ENCODE results near the gene BEGAIN. TPM values are rescaled to one million over a fixed set of nuclear protein-coding genes. Genes with fewer than 3 reads are reported as not detected.
A peak's percentile ranks its signal among the peaks of the same experiment; 100 is the strongest.

Gene BEGAIN
- total RNA-seq, 3 donors from 2014 or later: 0.64 to 4.1 (median 2.0) TPM

GRCh38 chr14:100533656-100534485 is 53.3 kb downstream of the BEGAIN start:
- Histone ChIP-seq H3K27me3 (no peaks in the 10 kb centered on the region), H3K36me3 (no peaks in the 10 kb centered on the region), H3K27ac (peak overlapping the region; percentile 78), H3K4me3 (peak overlapping the region in 1 of 3 donors; percentile 19), H3K4me1 (peaks cover 8 to 23% of the 10 kb centered on the region in 2 donors), H3K9me3 (no peaks in the 10 kb centered on the region)
- DNase-seq (ENCODE audit: low spot score in 2 of 2): peak; percentile 53 to 65
- TF ChIP-seq POLR2A (IDR thresholded peaks at IDR 0.05): no peak
- no peak for TF ChIP-seq POLR2AphosphoS5 (IDR thresholded peaks at IDR 0.05)
- TF ChIP-seq, protein P1, sequence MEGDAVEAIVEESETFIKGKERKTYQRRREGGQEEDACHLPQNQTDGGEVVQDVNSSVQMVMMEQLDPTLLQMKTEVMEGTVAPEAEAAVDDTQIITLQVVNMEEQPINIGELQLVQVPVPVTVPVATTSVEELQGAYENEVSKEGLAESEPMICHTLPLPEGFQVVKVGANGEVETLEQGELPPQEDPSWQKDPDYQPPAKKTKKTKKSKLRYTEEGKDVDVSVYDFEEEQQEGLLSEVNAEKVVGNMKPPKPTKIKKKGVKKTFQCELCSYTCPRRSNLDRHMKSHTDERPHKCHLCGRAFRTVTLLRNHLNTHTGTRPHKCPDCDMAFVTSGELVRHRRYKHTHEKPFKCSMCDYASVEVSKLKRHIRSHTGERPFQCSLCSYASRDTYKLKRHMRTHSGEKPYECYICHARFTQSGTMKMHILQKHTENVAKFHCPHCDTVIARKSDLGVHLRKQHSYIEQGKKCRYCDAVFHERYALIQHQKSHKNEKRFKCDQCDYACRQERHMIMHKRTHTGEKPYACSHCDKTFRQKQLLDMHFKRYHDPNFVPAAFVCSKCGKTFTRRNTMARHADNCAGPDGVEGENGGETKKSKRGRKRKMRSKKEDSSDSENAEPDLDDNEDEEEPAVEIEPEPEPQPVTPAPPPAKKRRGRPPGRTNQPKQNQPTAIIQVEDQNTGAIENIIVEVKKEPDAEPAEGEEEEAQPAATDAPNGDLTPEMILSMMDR (IDR thresholded peaks at IDR 0.05): no peak
- intact Hi-C loops (cut with DNase I; ENCODE audit: low total_unique reads): no loop called here

DNA sequence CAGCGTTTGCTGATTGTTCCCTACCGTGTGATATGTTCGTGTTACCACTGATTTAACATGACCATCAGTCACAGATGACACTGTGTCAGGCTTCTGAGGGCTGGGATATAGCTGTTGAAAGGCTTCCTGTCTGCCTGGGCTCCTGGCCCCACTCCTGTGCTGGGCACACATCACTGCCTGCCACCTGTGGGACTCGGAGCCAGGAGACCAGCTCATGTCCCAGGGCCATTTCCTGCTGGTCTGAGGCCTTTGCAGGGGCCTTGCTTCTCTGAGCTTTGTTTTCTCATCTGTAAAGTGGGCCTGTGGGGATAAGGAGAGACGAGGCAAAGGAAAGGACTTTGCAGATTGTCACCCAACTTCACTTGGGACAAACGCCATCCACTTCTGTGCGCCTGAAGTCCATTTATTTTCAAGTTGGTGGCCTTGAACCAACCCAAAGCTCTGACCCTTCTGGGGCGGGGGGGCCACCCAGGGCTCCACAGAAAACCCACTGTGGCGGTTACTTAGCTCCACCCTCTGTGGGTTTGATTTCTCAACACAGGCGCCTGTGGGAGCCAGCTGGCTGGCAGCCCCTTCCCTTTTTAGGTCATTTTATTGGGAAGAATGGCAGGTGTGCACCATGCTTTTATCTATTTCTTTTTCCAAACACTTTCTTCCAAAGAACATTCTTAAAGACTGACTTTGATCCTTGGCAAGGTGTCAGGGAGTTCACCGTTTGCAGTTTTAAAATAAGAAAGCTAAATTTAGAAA is 54.1 kb downstream of the BEGAIN start:
- intact Hi-C loops (cut with DNase I; ENCODE audit: low total_unique reads): no loop called here
- no peak overlapping the region for H3K4me3 ChIP-seq
- peaks cover 8 to 23% of the 10 kb centered on the region in 2 donors for H3K4me1 ChIP-seq
- DNase-seq (ENCODE audit: low spot score in 2 of 2): peak; percentile 57 to 87
- TF ChIP-seq, protein P1 (IDR thresholded peaks at IDR 0.05): no peak
- TF ChIP-seq POLR2A (IDR thresholded peaks at IDR 0.05) (no peak), POLR2AphosphoS5 (IDR thresholded peaks at IDR 0.05) (no peak)
- H3K36me3 ChIP-seq: no peaks in the 10 kb centered on the region
- no peaks in the 10 kb centered on the region for H3K9me3 ChIP-seq
- H3K27me3 ChIP-seq: no peaks in the 10 kb centered on the region
- peak overlapping the region; percentile 79 to 80 for H3K27ac ChIP-seq

DNA sequence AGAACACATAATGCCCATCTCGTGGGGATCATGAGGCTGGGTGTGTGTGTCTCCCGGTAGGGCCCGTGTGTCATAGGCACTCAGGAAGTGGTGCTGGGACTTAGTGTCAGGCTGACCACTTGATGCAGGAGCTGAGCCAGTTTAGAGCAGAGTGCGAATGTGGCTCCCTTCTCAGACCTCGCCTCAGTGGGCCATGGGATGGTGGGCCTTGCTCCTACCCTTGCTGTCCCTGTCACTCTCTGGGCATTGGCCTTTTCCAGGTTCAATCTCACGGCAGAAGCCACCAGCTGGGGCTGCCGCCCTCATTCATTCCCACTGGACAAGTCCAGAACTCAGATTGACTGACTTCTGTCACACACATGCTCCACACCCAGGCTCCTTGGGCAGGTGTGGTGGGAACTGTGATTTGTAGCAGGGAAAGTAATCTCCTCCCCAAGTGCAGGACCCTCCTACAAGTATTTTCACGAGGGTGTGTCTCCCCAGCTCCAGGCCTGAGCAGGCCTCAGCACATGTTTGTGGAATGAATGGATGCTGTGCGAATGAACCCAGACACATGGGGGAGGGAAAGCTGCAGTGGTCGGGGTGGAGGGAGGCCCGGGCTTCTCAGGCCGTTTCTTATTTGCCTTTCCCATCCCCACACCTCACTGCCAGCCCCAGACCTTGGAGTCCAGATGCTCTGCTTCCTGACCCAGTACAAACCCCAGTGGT is 54.9 kb downstream of the BEGAIN start:
- Histone ChIP-seq H3K4me1 (peaks cover 8 to 23% of the 10 kb centered on the region in 2 donors), H3K36me3 (no peaks in the 10 kb centered on the region), H3K9me3 (no peaks in the 10 kb centered on the region), H3K27me3 (no peaks in the 10 kb centered on the region), H3K4me3 (no peak overlapping the region), H3K27ac (peak overlapping the region; percentile 79 to 80)
- DNase-seq (ENCODE audit: low spot score in 2 of 2): peak in 1 of 2 donors; percentile 17
- no peak for TF ChIP-seq POLR2A (IDR thresholded peaks at IDR 0.05)
- TF ChIP-seq, protein P1 (IDR thresholded peaks at IDR 0.05): no peak
- TF ChIP-seq POLR2AphosphoS5 (IDR thresholded peaks at IDR 0.05): no peak
- intact Hi-C loops (cut with DNase I; ENCODE audit: low total_unique reads): no loop called here

GRCh38 chr14:100531152-100532121 is 55.8 kb downstream of the BEGAIN start:
- DNase-seq (ENCODE audit: low spot score in 2 of 2): peak; percentile 18 to 44
- Histone ChIP-seq H3K4me3 (no peak overlapping the region), H3K27me3 (no peaks in the 10 kb centered on the region), H3K4me1 (peaks cover 8 to 23% of the 10 kb centered on the region in 2 donors), H3K9me3 (no peaks in the 10 kb centered on the region), H3K27ac (no peak overlapping the region), H3K36me3 (peaks cover 4% of the 10 kb centered on the region)
- no peak for TF ChIP-seq POLR2AphosphoS5 (IDR thresholded peaks at IDR 0.05)
- TF ChIP-seq, protein P1 (IDR thresholded peaks at IDR 0.05): no peak
- TF ChIP-seq POLR2A (IDR thresholded peaks at IDR 0.05): no peak
- intact Hi-C loops (cut with DNase I; ENCODE audit: low total_unique reads): no loop called here

Data from breast epithelium (tissue), 4 donors.